ENCODE measurements around the gene PRKN. TPM values are rescaled to one million over a fixed set of nuclear protein-coding genes. Genes with fewer than 3 reads are reported as not detected.

Gene PRKN
- total RNA-seq, 1 experiment from 2014 or later = 0.34 TPM

- H3K9me3 Mint-ChIP-seq (ENCODE audit: unreplicated experiment) = peaks cover 10% of the 10 kb centered on the region
- BruUV-seq (replicated peaks) = no TSS peak
- Histone ChIP-seq H3K4me3 (ENCODE audit: low read depth, low read length) (no peak overlapping the region), H3K9me3 (no peaks in the 10 kb centered on the region), H3K36me3 (ENCODE audit: control insufficient read depth, insufficient read depth, low read length) (no peaks in the 10 kb centered on the region), H3K4me1 (no peaks in the 10 kb centered on the region), H3K27me3 (replicated peaks; ENCODE audit: control insufficient read depth, insufficient read depth, low read length) (no peaks in the 10 kb centered on the region)
- no peaks in the 10 kb centered on the region for H3K36me3 Mint-ChIP-seq (ENCODE audit: insufficient read depth, unreplicated experiment)
- H3K27me3 Mint-ChIP-seq (ENCODE audit: insufficient read depth, unreplicated experiment) = peaks cover 5% of the 10 kb centered on the region
- intact Hi-C loops (cut with micrococcal nuclease; ENCODE audit: unreplicated experiment) = no loop called here
- H3K4me3 Mint-ChIP-seq (ENCODE audit: unreplicated experiment) = no peak overlapping the region
- no peak overlapping the region for H3K27ac Mint-ChIP-seq (ENCODE audit: unreplicated experiment)
- no peak for DNase-seq
- CTCF ChIA-PET = no interaction called here
- POLR2A ChIA-PET = no interaction called here
- no peak for TF ChIP-seq CTCF (IDR thresholded peaks at IDR 0.05; ENCODE audit: insufficient read depth in 1 of 2, low read depth in 1 of 2, low read length in 1 of 2, severe bottlenecking in 1 of 2, unreplicated experiment in 1 of 2)
- H3K4me1 Mint-ChIP-seq (ENCODE audit: low read depth, unreplicated experiment) = no peaks in the 10 kb centered on the region
Measured at GRCh38 chr6:161523362-161523761, 1204.2 kb downstream of the PRKN start.

GRCh38 chr6:161522276-161522675 lies 1205.3 kb downstream of the PRKN start:
- Histone ChIP-seq H3K4me3 (ENCODE audit: low read depth, low read length) (no peak overlapping the region), H3K4me1 (no peaks in the 10 kb centered on the region), H3K9me3 (no peaks in the 10 kb centered on the region), H3K27me3 (replicated peaks; ENCODE audit: control insufficient read depth, insufficient read depth, low read length) (no peaks in the 10 kb centered on the region), H3K36me3 (ENCODE audit: control insufficient read depth, insufficient read depth, low read length) (no peaks in the 10 kb centered on the region)
- Mint-ChIP-seq H3K36me3 (ENCODE audit: insufficient read depth, unreplicated experiment) (no peaks in the 10 kb centered on the region), H3K27ac (ENCODE audit: unreplicated experiment) (no peak overlapping the region), H3K9me3 (ENCODE audit: unreplicated experiment) (peaks cover 10% of the 10 kb centered on the region), H3K4me3 (ENCODE audit: unreplicated experiment) (no peak overlapping the region), H3K27me3 (ENCODE audit: insufficient read depth, unreplicated experiment) (peaks cover 5% of the 10 kb centered on the region), H3K4me1 (ENCODE audit: low read depth, unreplicated experiment) (no peaks in the 10 kb centered on the region)
- intact Hi-C loops (cut with micrococcal nuclease; ENCODE audit: unreplicated experiment) = no loop called here
- DNase-seq = no peak
- TF ChIP-seq CTCF (IDR thresholded peaks at IDR 0.05; ENCODE audit: insufficient read depth in 1 of 2, low read depth in 1 of 2, low read length in 1 of 2, severe bottlenecking in 1 of 2, unreplicated experiment in 1 of 2) = no peak
- POLR2A ChIA-PET = no interaction called here
- no TSS peak for BruUV-seq (replicated peaks)
- CTCF ChIA-PET = no interaction called here

GRCh38 chr6:161511447-161512095 lies 1216.0 kb downstream of the PRKN start:
- no peaks in the 10 kb centered on the region for H3K9me3 ChIP-seq
- no peaks in the 10 kb centered on the region for H3K4me1 Mint-ChIP-seq (ENCODE audit: low read depth, unreplicated experiment)
- H3K27ac Mint-ChIP-seq (ENCODE audit: unreplicated experiment) = no peak overlapping the region
- CTCF ChIA-PET = no interaction called here
- H3K4me3 Mint-ChIP-seq (ENCODE audit: unreplicated experiment) = no peak overlapping the region
- no peak for DNase-seq
- H3K27me3 ChIP-seq (replicated peaks; ENCODE audit: control insufficient read depth, insufficient read depth, low read length) = no peaks in the 10 kb centered on the region
- no peaks in the 10 kb centered on the region for H3K36me3 Mint-ChIP-seq (ENCODE audit: insufficient read depth, unreplicated experiment)
- no peaks in the 10 kb centered on the region for H3K36me3 ChIP-seq (ENCODE audit: control insufficient read depth, insufficient read depth, low read length)
- H3K27me3 Mint-ChIP-seq (ENCODE audit: insufficient read depth, unreplicated experiment) = peaks cover 3% of the 10 kb centered on the region
- TF ChIP-seq CTCF (IDR thresholded peaks at IDR 0.05; ENCODE audit: insufficient read depth in 1 of 2, low read depth in 1 of 2, low read length in 1 of 2, severe bottlenecking in 1 of 2, unreplicated experiment in 1 of 2) = no peak
- no peaks in the 10 kb centered on the region for H3K9me3 Mint-ChIP-seq (ENCODE audit: unreplicated experiment)
- POLR2A ChIA-PET = no interaction called here
- H3K4me1 ChIP-seq = no peaks in the 10 kb centered on the region
- H3K4me3 ChIP-seq (ENCODE audit: low read depth, low read length) = no peak overlapping the region
- BruUV-seq (replicated peaks) = no TSS peak
- intact Hi-C loops (cut with micrococcal nuclease; ENCODE audit: unreplicated experiment) = no loop called here
